Measurements from ENCODE around the gene PPP1R13B.

DNA sequence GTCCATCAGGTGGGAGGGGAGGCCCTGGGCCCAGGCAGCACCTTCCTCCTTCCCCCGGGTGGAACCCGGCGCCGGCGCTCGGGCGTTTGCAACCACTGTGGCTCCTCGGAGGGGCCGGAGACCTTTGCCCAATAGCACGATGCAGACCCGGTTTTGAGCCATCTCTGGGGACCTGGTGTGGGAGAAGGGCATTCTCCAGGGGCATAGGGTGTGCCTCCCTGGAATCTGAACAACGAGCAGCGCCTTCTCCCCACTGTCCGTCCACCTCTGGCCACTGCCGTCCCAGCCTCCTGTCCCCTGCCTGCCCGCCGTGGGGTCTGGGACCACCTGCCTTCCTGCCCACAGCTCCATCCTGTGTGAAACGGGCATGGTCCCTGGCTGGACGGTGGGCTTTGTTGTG, 119.2 kb downstream of the PPP1R13B start:
- TF ChIP-seq, protein P1, sequence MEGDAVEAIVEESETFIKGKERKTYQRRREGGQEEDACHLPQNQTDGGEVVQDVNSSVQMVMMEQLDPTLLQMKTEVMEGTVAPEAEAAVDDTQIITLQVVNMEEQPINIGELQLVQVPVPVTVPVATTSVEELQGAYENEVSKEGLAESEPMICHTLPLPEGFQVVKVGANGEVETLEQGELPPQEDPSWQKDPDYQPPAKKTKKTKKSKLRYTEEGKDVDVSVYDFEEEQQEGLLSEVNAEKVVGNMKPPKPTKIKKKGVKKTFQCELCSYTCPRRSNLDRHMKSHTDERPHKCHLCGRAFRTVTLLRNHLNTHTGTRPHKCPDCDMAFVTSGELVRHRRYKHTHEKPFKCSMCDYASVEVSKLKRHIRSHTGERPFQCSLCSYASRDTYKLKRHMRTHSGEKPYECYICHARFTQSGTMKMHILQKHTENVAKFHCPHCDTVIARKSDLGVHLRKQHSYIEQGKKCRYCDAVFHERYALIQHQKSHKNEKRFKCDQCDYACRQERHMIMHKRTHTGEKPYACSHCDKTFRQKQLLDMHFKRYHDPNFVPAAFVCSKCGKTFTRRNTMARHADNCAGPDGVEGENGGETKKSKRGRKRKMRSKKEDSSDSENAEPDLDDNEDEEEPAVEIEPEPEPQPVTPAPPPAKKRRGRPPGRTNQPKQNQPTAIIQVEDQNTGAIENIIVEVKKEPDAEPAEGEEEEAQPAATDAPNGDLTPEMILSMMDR (IDR thresholded peaks at IDR 0.05; ENCODE audit: insufficient read depth, low read length), result no peak
- TF ChIP-seq SPI1 (IDR thresholded peaks at IDR 0.05; ENCODE audit: borderline replicate concordance, low read depth), result no peak
- no peak for TF ChIP-seq POLR2AphosphoS5 (IDR thresholded peaks at IDR 0.05; ENCODE audit: low read depth)
- TF ChIP-seq, protein P2, sequence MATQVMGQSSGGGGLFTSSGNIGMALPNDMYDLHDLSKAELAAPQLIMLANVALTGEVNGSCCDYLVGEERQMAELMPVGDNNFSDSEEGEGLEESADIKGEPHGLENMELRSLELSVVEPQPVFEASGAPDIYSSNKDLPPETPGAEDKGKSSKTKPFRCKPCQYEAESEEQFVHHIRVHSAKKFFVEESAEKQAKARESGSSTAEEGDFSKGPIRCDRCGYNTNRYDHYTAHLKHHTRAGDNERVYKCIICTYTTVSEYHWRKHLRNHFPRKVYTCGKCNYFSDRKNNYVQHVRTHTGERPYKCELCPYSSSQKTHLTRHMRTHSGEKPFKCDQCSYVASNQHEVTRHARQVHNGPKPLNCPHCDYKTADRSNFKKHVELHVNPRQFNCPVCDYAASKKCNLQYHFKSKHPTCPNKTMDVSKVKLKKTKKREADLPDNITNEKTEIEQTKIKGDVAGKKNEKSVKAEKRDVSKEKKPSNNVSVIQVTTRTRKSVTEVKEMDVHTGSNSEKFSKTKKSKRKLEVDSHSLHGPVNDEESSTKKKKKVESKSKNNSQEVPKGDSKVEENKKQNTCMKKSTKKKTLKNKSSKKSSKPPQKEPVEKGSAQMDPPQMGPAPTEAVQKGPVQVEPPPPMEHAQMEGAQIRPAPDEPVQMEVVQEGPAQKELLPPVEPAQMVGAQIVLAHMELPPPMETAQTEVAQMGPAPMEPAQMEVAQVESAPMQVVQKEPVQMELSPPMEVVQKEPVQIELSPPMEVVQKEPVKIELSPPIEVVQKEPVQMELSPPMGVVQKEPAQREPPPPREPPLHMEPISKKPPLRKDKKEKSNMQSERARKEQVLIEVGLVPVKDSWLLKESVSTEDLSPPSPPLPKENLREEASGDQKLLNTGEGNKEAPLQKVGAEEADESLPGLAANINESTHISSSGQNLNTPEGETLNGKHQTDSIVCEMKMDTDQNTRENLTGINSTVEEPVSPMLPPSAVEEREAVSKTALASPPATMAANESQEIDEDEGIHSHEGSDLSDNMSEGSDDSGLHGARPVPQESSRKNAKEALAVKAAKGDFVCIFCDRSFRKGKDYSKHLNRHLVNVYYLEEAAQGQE (IDR thresholded peaks at IDR 0.05; ENCODE audit: insufficient replicate concordance, low read depth), result no peak
